SH-SY5Y (cell line): Measurements from ENCODE around the gene CELF2.

Source experiments
- GATA2 ChIP-seq: IDR thresholded peaks from 2 replicates; pipeline ENCODE4 v1.6.1; 2011; ENCODE audit warnings: mild to moderate bottlenecking, low read depth, low read length
- GATA3 ChIP-seq: IDR thresholded peaks from 2 replicates; pipeline ENCODE4 v1.6.1; 2011; ENCODE audit warnings: low read depth, mild to moderate bottlenecking, low read length, moderate library complexity

Gene CELF2

GRCh38 chr10:11189582-11190376 lies 172.1 kb downstream of the CELF2 start:
- TF ChIP-seq GATA3 (no peak), GATA2 (no peak)

GRCh38 chr10:11191190-11191589 lies 173.5 kb downstream of the CELF2 start:
- TF ChIP-seq GATA2, result no peak
- TF ChIP-seq GATA3, result no peak

- TF ChIP-seq GATA3, result no peak
- no peak for TF ChIP-seq GATA2
Observed at GRCh38 chr10:11191678-11192077, 174.0 kb downstream of the CELF2 start.

GRCh38 chr10:11192304-11193000 lies 174.8 kb downstream of the CELF2 start:
- TF ChIP-seq GATA2, result no peak
- no peak for TF ChIP-seq GATA3

- TF ChIP-seq GATA3, result no peak
- no peak for TF ChIP-seq GATA2
Observed at GRCh38 chr10:11193001-11193551, 175.4 kb downstream of the CELF2 start.

GRCh38 chr10:11194859-11195586 lies 177.4 kb downstream of the CELF2 start:
- TF ChIP-seq GATA2 (no peak), GATA3 (no peak)

- no peak for TF ChIP-seq GATA3
- no peak for TF ChIP-seq GATA2
Observed at GRCh38 chr10:11195623-11196022, 178.0 kb downstream of the CELF2 start.

- TF ChIP-seq GATA3, result no peak
- TF ChIP-seq GATA2, result no peak
Observed at GRCh38 chr10:11197266-11197712, 179.6 kb downstream of the CELF2 start.

GRCh38 chr10:11197878-11198277 lies 180.2 kb downstream of the CELF2 start:
- TF ChIP-seq GATA3, result no peak
- TF ChIP-seq GATA2, result no peak

GRCh38 chr10:11201911-11202310 lies 184.2 kb downstream of the CELF2 start:
- TF ChIP-seq GATA3 (no peak), GATA2 (no peak)

GRCh38 chr10:11204351-11204942 lies 186.8 kb downstream of the CELF2 start:
- TF ChIP-seq GATA3 (no peak), GATA2 (no peak)

GRCh38 chr10:11205030-11205772 lies 187.5 kb downstream of the CELF2 start:
- no peak for TF ChIP-seq GATA3
- no peak for TF ChIP-seq GATA2

GRCh38 chr10:11206676-11207559 lies 189.2 kb downstream of the CELF2 start:
- TF ChIP-seq GATA3 (no peak), GATA2 (no peak)
